ENCODE results near the gene FBXW4. TPM values are rescaled to one million over a fixed set of nuclear protein-coding genes. Genes with fewer than 3 reads are reported as not detected.
A peak's percentile ranks its signal among the peaks of the same experiment; 100 is the strongest.

Gene FBXW4
- total and polyA plus RNA-seq, 2 of the 8 experiments (the other 6 are each of a cell fraction or from before 2014, with no cell fraction given), result 29.0 to 32.8 TPM

DNA sequence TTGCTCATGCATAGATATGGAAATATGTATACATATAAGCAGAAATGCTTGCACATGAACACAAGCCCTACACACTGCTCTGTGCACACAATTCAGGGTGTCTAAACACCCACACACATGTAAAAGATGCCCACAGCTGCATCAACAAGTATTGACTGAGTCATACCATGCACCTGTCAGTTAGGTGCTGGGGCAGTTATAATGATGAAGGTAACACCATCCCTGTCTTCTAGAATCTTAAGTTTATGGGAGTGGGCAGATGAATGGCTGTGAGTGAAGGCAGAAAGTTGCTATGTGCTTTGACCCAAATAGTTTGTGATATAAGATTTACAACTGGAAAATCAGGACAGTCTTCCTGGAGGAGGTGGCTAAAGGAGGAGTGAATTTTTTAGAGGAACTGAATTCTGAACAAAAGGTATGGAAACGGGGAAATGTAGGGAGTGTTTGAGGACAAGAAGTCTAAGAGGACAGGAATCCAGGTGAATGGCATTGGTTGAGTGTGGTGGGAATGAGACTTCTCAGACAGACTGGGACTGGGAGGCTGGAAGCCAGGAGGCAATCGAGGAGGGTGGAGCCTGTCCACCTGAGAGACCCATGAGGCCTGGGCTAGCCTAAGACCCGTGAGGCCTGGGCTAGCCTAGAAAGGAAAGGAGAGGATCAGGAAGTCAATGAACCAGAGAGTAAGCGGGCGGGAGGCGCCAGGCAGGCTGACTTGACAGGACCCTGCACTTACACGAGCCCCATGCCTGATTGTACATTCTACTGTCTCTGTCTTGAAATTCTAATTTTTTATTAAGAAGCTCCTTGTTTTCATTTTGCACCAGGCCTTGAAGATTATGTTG is 127.6 kb downstream of the FBXW4 start:
- peaks cover 0 to 4% of the 10 kb centered on the region in 2 experiments for H4K20me1 ChIP-seq (replicated peaks in 1 of 2; ENCODE audit: control insufficient read depth in 1 of 2, insufficient read depth in 2 of 2, low read length in 2 of 2)
- H2BK20ac ChIP-seq (ENCODE audit: low read length), result peak overlapping the region; percentile 86; the same call in 1 of the 2 replicates
- H2BK5ac ChIP-seq (ENCODE audit: low read depth, low read length), result no peak overlapping the region
- H4K8ac ChIP-seq (ENCODE audit: extremely low read depth, insufficient read depth, low read length), result no peak overlapping the region
- H3K9me3 ChIP-seq (ENCODE audit: insufficient read depth in 2 of 2, low read depth in 1 of 2, low read length in 1 of 2), result no peaks in the 10 kb centered on the region
- no peak for FAIRE-seq
- peak overlapping the region; percentile 70 for H2BK120ac ChIP-seq (replicated peaks; ENCODE audit: low read depth, low read length)
- ChIA-PET POLR2A (ENCODE audit: partially characterized antibody) (no interaction called here), CTCF (ENCODE audit: partially characterized antibody) (interaction anchor here (0.7 to 5.9 kb wide), 10 partner anchors 9 to 1240 kb away, joined by 3 to 65 read pairs (median 34); no protein-coding TSS in a partner anchor)
- peak overlapping the region; percentile 18; the same call in 1 of the 2 replicates for H2BK12ac ChIP-seq (ENCODE audit: low read depth, low read length)
- no peak overlapping the region for H3K9ac ChIP-seq (replicated peaks in 1 of 4; ENCODE audit: extremely low read depth in 1 of 4, low read depth in 3 of 4, low read length in 3 of 4)
- H2BK15ac ChIP-seq (ENCODE audit: low read length), result peak overlapping the region; percentile 100; the same call in 1 of the 2 replicates
- no peak overlapping the region for H3K56ac ChIP-seq (replicated peaks; ENCODE audit: insufficient read length, low read depth, low read length)
- H3K23ac ChIP-seq (ENCODE audit: insufficient read length), result no peak overlapping the region
- H4K5ac ChIP-seq (ENCODE audit: insufficient read length, low read depth, low read length), result no peak overlapping the region
- H3K14ac ChIP-seq (ENCODE audit: insufficient read length), result no peak overlapping the region
- H3K79me1 ChIP-seq (ENCODE audit: low read depth, low read length), result no peaks in the 10 kb centered on the region
- peak overlapping the region; percentile 60 for H3K4ac ChIP-seq (replicated peaks; ENCODE audit: insufficient read length, low read depth, low read length)
- peak overlapping the region; percentile 60 for H2AK5ac ChIP-seq (ENCODE audit: low read depth, low read length)
- peaks cover 0 to 17% (median 9%) of the 10 kb centered on the region in 4 experiments; a peak in 5 of 7 replicates for H3K4me1 ChIP-seq (replicated peaks in 1 of 4; ENCODE audit: control insufficient read depth in 3 of 4, insufficient read depth in 4 of 4, low read length in 3 of 4)
- no peak overlapping the region for H3K4me3 ChIP-seq (ENCODE audit: extremely low read depth in 1 of 4, insufficient read depth in 2 of 4, low read depth in 3 of 4, low read length in 4 of 4)
- H3K23me2 ChIP-seq (ENCODE audit: low read depth, low read length), result peaks cover 14% of the 10 kb centered on the region
- no peak overlapping the region for H2AFZ ChIP-seq (ENCODE audit: low read length)
- no peak overlapping the region for H3K27ac ChIP-seq (ENCODE audit: low read depth, low read length)
- no peaks in the 10 kb centered on the region for H3K36me3 ChIP-seq (ENCODE audit: control insufficient read depth in 2 of 4, insufficient read depth in 4 of 4, low read length in 3 of 4)
- H3K4me2 ChIP-seq (ENCODE audit: insufficient read depth in 1 of 2, low read depth in 2 of 2, low read length in 2 of 2), result peak overlapping the region in 1 of 2 experiments; percentile 44; a peak in 1 of 4 replicates
- WGBS, 2 experiments (ENCODE audit: extremely low coverage in 1 of 2, insufficient coverage in 1 of 2, insufficient read length in 1 of 2, insufficient replicate concordance in 2 of 2, low coverage in 1 of 2, low lambda C conversion rate in 2 of 2, missing lambda C conversion rate in 1 of 2), result 85% methylated on average over 7 of the region's 7 CpGs; no CpG with 5 or more reads in 1 of the 2 experiments
- peaks cover 7 to 61% (median 49%) of the 10 kb centered on the region in 4 experiments for H3K27me3 ChIP-seq (replicated peaks in 1 of 4; ENCODE audit: control insufficient read depth in 3 of 4, extremely low read depth in 1 of 4, insufficient read depth in 3 of 4, low read length in 3 of 4)
- DNase-seq (ENCODE audit: low read depth in 1 of 2, low spot score in 2 of 2), result no peak
- no peak overlapping the region for H3K18ac ChIP-seq (ENCODE audit: extremely low read depth, low read length)
- peak overlapping the region; percentile 79 for H4K91ac ChIP-seq (replicated peaks; ENCODE audit: insufficient read length, low read length)
- H3K79me2 ChIP-seq (ENCODE audit: control insufficient read depth in 1 of 2, insufficient read depth in 2 of 2, low read length in 2 of 2), result no peaks in the 10 kb centered on the region
- TF ChIP-seq BACH1 (IDR thresholded peaks at IDR 0.05; ENCODE audit: low read length) (no peak), HDAC6 (IDR thresholded peaks at IDR 0.05; ENCODE audit: low read depth, low read length) (no peak), EGR1 (IDR thresholded peaks at IDR 0.05; ENCODE audit: borderline replicate concordance, low read depth, low read length) (no peak), SP1 (IDR thresholded peaks at IDR 0.05; ENCODE audit: low read depth, low read length) (no peak), GTF2F1 (IDR thresholded peaks at IDR 0.05; ENCODE audit: borderline replicate concordance, low read depth, low read length) (no peak), RFX5 (IDR thresholded peaks at IDR 0.05; ENCODE audit: borderline replicate concordance, low read depth, low read length) (no peak), RXRA (IDR thresholded peaks at IDR 0.05; ENCODE audit: insufficient read depth, low read depth, low read length) (no peak), TAF1 (IDR thresholded peaks at IDR 0.05; ENCODE audit: low read depth, low read length) (no peak), BRCA1 (IDR thresholded peaks at IDR 0.05; ENCODE audit: low read depth, low read length) (no peak)
- TF ChIP-seq, protein P1, sequence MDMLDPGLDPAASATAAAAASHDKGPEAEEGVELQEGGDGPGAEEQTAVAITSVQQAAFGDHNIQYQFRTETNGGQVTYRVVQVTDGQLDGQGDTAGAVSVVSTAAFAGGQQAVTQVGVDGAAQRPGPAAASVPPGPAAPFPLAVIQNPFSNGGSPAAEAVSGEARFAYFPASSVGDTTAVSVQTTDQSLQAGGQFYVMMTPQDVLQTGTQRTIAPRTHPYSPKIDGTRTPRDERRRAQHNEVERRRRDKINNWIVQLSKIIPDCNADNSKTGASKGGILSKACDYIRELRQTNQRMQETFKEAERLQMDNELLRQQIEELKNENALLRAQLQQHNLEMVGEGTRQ (IDR thresholded peaks at IDR 0.05; ENCODE audit: low read length), result no peak
- TF ChIP-seq, protein P2, sequence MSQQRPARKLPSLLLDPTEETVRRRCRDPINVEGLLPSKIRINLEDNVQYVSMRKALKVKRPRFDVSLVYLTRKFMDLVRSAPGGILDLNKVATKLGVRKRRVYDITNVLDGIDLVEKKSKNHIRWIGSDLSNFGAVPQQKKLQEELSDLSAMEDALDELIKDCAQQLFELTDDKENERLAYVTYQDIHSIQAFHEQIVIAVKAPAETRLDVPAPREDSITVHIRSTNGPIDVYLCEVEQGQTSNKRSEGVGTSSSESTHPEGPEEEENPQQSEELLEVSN (IDR thresholded peaks at IDR 0.05), result no peak

Measured in H1 (cell line).